Measurements from ENCODE around the gene ZNF628.

The ZNF628 gene

DNA sequence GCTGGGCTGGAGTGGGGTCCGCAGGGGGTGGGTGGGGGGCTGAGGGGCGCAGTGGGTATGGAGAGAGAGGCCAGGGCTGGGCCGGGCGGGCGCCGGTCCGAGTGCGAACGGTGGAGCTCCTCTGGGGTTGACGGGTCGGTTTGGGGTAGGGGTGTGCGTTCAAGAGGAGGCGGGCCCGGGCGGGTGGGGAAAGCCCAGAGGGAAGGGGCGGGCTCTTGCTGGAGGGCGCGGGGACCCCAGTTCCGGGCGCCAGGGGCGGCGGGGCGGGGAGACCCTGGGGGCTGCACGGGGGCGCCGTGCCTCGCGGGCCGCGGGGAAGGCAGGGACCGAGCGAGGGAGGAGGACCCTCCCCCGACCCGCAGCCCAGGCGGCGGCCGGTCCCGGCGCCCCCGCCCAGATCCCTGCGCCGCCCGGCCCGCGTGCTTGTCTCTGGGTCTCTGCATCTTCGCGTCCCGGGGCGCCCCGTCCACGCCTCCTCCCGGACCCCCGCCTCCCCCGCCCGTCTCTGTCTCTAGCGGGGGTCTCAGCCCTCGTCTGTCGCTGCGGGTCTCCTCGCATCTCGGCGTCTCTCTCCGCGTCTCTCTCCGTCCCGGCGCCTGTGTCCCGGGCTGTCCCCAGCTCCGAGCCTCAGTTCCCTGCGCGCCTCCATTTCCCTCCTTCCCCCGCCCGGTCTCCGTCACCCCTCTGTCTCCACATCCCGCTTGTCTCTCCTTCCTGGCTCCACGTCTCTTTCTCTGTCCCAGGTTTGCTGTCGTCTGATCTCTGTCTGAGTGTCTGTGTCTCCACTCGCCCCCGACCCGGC is 25.1 kb upstream of the ZNF628 start:
- no peak for DNase-seq

DNA sequence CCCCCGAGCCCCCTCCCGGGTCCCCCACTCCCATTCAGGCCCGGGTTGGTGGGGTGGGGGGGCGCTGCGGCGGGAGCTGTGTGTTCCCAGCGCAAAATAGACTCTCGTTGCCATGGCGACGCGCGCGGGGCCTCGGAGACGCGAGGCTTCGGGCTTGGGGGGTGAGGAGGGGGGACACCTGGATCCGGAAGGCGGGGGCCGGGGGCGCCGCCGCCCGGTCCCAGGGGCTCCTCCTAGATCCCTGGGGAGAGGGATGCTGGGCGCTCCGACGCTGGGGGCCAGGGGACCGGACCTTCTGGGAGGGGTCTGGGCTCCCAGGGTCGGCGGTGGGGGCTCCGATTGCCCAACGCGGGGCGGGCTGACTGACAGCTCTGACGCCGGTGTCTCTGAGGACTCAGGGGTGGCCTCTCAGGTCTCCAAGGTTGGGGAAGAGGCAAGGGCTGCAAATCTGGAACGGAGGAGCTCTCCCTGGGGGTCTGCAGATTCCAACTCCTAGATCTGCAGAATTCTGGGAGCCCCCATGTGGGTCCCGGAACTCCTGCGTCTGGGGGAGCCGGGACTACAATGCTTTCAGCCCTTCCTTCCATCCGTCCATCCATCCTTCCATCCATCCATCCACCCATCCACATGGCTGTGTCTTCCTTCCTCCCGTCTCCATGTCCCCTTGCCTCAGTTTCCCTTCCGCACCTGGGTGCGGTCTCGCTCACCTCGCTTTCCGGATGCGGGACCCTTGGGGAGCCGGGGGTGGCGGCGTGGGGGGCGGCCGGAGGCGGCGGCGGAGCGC is 24.3 kb upstream of the ZNF628 start:
- DNase-seq = no peak

DNA sequence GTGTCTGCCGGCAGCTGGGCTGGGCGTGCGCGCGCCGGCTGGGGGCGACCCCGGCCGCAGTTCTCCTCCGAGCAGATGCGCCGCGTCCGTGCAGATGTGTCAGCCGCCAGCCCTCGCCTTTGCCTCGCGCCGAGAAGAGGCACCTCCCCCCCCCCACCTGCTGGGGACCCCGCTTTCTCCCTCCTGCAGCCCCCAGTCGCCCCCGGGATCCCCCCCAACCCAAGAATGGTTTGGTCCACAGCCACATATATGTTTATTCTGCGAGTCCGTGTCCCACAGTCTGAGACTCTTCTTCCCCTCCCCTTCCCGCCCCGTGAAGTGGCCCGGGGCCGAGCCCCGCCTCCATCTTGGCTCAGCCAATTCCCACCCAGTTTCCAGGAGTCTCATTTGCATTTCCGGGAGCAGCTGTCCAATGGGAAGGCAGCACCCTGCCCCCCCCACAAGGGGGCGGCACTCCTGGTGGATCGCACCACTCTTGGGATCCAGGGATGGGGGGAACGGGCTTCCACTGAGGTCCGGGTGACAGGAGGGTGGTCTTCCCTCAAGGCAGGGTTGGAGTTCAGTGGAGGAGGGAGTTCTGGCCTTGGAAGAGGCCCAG is 23.6 kb upstream of the ZNF628 start:
- no peak for DNase-seq

DNA sequence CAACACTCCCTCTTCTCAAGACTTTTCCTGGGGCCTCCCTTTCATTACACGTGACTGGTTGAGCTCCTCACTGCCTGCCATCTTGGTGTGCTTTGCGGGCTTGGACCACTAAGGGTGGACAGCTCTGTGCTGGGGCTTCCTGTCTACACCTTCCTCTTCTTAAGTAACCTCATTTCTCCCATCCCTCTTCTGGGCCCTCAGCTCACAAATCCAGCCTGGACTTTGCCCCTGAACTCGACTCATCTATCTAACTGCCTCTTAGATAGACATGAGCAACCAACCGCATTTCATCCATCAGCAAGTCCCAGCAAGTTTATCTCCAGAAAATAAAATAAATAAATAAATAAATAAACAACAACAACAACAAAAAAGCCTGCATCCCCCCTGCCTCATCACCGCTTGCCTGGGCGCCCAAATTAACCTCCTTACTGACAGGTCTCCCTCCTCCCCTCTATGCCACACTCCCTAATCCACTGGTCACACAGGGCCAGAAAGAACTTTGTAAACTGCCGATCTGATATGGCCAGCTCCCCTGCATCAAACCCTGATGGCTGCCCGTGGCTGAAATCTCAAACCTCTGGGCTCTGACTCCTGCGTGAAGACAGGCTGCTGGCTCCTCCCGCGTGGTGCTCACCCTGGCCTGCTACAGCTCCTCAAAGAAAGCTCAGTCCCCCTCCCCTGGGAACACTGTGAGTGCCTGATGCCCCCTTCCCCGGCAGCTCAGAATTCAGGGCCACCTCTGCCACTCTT is 22.7 kb upstream of the ZNF628 start:
- DNase-seq = no peak

DNA sequence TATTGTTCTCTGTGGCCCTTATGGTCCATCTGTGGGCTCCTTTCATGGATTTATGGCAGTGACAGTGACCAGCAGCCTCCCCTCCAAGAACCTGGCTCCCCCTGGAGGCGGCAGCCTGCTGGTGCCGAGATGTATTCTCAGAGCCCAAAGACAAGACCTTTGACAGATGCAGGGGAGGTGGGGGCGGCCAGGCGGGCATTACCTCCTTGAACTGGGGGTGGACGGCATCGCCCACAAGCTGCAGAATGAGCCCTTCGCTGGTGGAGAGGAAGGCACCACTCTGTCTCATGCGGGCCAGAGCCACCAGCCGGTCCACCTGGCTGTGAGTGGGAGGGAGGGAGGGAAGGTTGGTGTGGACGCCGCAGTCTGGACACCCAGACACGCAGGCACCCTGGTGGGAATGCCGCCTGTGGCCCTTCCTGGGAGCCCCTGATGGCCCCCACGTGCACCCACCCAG is 21.6 kb upstream of the ZNF628 start:
- peak in 1 of 2 donors; percentile 45 for DNase-seq

DNA sequence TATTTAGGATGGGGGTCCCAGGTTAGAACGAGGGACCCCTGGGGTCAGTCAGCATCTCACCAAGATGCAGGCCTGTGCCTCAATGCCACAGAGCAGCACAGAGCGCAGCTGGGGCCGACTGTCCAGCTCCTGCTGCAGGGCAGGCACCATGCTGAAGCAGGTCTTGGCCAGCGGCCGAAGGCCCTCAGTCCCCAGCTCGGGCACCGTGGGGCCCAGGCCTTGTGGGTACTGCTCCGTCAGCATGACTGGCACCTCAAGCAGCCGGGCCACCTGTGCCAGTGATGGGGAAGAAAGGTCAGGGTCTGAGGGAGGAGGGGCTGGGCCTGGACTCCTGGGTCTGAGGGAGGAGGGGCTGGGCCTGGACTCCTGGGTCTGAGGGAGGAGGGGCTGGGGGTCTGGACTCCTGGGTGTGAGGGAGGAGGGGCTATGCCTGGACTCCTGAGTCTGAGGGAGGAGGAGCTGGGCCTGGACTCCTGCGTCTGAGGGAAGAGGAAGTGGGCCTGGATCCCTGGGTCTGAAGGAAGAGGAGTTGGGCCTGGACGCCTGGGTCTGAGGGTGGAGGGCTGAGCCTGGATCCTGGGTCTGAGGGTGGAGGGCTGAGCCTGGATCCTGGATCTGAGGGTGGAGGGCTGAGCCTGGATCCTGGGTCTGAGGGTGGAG is 20.7 kb upstream of the ZNF628 start:
- DNase-seq = no peak

DNA sequence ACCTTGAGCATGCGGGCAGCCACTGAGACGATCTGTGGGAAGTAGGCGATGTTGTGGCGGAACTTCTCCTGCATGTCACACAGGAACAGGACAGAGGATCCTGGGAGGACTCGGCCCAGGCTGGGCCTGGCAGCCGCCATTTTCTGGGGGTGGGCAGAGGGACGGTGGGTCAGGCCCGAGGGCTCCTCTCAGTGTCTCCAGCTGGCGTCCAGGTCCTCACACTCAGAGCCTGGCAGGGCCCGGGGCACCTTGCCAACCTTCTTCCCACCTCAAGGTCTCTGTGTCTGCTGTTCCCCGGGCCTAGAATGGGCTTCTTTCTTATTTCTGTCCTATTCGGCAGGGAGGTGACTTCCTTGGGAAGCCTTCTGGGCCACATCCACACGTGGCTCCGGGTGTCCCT is 20.1 kb upstream of the ZNF628 start:
- no peak for DNase-seq

DNA sequence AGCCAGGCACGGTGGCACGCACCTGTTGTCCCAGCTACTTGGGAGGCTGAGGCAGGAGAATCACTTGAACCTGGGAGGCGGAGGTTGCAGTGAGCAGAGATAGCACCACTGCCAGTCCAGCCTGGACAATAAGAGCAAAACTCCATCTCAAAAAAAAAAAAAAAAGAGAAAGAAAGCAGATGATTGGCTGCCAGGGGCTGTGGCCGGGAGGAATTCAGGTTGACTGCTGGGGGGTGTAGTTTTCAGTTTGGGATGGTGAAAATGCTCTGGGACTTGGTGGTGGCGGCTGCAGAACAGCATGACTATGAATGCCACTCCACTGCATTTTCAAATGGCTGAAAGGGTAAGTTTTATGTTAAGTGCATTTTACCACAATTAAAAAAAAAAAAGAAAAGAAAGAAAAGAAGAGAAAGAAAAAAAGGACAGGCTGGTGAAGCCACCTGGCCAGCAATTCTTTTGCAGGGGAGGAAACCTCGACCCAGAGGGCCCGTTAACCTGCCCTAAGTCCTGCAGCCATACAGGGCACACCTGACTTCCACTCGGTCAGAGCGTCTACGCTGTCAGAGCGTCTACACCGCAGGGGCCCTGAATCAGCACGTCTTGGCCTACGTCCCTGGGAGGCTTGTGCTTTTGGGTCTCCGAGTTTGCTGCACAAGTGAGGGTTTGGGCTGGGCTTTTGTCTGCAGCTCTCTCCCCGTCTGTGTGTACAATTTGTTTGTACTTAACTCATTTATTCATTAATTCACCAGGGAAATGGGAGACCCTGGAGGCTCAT is 18.5 kb upstream of the ZNF628 start:
- no peak for DNase-seq

DNA sequence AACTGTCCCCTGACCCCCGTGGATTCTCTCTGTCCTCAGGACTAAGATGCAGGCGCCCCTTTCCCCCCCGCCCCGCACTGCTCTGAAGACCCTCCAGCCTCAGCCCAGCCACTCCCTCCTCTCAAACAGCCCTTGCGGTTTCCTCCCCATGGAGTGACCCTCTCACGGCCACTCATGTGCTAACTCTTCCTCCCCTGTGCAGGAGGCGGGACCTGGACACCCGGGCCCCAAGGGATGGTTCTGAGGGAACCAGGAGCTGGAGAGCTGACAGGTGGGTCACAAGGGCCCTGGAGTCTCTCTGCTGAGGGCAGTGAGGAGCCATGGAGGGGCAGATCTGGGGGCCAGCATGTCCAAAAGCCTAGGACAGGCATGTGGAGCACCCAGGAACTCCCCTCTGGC is 16.9 kb upstream of the ZNF628 start:
- DNase-seq = no peak

DNA sequence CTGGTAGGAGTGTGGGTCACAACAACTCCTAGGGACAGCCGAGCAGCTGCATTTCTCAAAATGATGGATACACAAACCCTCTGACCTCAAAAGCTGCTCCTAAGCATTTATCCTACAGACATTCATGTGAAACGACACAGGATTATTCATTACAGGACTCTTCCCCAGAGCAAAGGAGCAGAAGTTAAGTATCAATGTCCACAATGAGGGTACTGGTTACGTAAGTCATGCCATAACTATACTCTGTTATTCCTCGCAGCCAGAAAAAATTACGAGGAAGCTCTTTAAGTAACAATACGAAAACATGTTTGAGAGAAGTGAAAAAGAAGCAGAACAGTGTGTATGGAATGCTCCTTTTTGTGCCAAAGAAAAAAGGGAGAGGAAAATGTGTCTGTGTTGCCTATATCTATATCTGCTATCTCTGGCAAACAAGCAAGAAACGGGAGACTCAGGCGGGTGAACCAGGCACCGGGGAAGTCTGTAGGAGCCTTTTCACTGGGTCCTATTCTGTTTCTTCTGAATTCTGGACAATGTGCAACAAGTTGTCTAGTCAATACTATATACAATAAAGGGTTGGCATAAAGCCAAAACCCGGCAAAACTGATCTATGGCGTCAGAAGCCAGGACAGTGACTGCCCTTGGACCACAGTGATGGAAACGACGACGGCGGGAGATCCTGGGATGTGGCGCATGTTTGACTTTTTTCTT is 16.3 kb upstream of the ZNF628 start:
- no peak for DNase-seq

DNA sequence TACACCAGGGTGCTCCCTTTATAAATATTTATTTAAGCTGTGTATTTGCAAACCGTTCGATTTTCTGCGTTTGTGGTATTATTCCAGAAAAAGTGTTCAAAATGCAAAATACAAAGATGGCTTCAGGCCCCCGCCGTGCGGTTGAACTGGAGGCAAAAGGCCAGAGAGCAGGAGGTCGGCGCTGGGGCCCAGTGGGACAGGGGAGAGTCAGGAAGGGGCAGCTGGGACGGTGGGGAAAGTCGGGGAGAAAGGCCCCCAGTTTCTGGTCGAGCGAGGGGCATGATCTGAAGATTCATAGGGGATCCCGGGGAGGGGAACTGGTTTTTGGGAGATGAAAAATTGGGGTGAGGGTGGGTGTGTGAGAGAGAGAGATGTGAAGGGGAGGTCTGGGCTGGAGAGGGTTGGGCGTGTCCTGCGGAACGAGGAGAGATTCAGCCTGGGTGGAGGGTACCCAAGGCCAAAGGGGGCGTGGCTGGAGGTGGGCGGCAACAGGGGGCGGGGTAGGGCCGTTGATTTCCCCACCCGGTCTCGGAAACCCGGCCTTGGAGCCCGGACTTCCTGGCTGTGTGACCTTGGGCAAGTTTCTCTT is 15.7 kb upstream of the ZNF628 start:
- DNase-seq = no peak

DNA sequence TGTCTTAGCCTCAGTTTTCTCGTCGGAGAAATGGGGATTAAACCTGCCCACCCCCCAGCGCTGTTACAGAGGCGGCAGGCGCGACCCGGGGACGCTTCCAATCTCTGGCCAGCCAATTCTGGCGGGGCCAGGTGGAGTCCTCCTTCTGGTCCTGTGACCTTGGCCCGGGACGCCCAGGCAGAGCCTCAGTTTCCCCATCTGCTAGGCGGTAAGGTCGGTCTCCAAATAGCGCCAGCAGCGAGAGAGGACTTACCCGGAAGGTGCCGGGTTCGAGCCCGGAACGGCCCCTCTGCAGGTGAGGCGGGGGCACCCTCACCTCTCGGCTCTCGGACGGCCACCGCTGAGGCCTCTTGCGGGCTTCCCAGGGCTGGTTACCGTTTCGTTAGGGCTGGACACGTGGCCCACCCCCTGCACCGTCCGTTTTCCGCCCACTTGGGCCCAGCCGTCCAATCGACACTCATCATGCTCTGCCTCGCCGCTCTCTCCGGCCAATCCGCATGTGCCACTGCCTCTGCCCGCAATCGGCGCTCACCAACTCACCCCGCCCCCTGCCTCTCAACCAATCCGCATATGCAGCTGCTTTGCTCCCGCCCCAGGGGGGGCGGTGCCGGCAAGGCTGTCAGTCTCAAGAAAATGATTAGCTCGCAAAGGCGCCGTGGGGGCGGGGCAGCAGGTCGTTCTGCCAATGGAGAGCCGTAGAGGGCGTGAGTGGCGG is 15.0 kb upstream of the ZNF628 start, which contains the start of gene ISOC2:
Gene ISOC2, minus strand, starts transcription at position 384 of the 715 bp plus-strand sequence. CDS start 5,156 bp downstream, outside the sequence.
- DNase-seq = peak; percentile 69 to 99

DNA sequence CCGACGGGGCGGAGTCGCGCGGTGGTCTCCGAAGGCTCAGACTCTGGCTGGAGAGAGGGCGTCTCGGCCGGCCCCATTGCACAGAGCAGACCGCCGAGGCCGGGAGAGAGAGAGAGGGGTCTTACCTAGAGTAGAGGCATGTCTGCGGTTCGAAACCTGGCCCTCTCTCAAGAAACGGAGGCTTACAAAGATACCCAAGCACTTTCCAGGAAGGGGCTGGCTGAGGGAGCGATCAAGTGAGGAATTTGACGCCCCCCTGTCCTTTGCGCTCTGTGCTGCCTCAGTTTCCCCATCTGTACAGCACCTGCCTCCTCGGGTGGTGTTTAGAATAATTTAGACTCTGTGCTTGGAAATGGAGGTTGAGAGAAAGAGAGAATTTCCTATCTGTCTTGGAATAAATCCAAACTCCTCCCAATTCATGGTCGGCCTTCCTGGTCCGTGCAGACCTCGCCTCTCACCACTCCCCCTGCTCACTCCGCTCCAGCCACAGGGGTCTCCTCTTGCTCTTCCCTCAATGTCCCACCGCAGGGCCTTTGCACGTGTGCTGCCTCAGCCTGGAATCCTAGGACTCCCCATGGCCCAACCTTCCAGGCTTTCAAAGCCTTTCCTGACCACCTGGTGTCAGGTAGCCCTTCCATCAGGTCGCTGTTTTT is 14.3 kb upstream of the ZNF628 start:
- no peak for DNase-seq

DNA sequence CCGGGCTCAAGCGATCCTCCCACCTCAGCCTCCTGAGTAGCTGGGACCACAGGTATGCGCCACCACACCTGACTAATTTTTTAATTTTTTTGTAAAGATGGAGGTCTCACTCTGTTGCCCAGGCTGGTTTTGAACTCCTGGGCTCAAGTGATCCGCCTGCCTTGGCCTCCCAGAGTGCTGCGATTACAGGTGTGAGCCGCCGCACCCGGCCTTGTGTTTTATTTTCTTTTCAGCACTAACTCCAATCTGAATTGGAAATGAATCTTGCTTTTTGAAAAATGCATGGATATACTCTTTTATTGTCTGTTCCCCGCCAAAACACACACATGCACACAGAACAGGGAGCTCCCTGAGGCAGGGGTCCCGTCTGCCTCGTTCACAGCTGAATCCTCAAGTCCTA is 13.7 kb upstream of the ZNF628 start:
- DNase-seq = no peak

DNA sequence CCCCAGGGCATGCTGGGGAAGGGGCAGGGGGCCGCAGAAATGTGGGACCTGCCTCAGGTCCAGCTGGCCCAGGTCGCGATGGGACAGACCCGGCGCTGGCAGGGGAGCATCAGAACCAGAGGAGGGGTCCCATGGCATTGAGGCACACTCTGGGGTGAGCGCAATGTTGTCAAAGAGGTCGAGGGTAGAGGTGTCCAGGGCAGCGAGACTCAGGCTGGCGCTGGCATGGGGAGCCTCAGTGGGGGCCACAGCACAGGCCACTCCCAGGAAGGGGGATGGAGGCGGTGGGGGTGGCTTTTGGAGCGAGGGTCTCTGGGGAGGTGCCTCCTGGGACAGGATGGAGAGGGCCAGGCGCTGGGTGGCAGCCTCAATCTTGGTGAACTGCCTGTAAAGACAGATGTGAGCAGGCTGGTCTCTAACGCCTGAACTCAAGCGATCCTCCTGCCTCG is 12.8 kb upstream of the ZNF628 start:
- DNase-seq = no peak

DNA sequence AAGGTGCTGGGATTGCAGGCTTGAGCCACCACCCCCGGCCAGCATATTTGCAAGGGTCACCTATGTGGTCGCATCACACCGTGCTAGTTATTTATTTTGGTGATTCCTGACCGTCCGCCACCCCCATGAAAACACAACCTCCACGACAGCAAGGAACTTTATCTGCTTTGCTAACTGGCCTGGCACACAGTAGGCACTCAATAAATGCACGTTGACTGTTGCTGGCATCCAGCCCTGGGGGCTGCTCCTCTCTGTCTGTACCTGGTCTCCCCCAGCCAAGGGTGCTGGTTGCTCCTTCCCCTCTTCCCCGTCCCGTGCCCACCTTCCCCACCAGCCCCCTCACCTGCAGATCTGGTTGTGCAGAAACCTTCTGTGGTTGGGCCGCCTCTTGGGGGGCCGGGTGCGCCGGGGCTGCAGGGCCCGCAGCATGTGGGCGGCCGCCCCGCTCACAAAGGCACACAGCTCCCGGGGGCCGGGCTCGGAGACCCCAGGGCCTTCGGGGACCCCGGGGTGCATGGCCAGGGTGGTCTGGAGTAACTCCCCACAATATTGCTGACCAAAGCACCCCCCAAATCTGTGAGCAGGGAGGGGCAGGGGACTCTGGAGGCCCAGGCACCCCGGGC is 12.3 kb upstream of the ZNF628 start:
- DNase-seq = no peak

DNA sequence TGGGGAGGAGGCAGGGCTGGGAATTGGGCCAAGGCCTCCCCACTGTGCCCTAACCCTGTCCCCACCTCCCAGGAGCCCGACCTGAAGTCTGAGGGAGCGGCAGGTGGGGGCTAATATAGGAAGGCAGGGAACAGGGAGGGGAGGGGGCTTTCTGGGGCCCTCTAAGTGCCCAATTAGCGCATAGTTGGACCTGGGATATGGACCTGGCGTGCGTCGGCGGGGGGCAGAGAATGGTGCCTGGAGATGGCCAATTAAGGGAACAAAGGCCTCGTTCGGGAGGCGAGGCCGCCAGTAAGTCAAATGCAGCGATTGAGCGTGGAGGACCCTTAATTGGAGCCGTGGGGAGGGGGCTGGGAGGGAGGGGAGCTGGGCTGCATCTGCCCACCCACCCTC is 11.8 kb upstream of the ZNF628 start, which contains the start of gene C19orf85:
Gene C19orf85, minus strand, starts transcription at position 90 of the 393 bp plus-strand sequence. CDS start 197 bp downstream, outside the sequence.
- DNase-seq = no peak

DNA sequence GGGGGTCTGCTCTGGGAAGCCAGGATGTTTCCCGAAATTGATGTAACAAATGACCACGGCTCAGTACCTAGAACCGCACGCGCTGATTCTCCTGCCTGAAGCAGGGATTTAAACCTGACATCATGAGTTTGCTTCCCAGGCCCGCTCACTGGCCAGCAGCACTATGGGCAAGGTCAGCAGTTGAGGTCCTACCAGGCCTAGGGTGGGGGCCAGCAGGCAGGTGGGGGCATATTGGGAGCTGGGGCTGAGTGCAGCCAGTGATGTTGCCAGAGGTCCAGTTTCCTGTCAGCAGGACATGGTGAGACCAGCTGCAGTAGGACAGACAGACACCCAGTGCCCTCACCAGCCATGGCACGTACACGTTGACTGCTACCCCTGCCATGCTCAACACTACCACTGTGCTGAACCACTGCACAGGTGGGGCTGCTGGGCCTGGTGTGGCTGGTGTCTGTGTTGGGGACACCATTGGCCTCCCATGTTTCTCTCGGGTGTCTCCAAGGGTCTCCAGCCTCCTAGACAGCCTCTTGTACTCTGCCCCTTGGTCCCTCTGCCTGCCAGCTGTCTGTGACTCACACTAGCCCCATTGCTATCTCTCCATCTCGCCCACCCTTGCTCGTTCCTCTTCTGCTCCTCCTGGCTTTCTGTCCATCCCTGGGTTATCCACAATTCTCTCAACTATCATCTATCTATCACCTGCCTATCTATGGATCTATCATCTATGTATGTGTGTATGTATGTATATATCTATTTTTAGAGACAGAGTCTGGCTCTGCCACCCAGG is 10.8 kb upstream of the ZNF628 start:
- DNase-seq = peak in 1 of 2 donors; percentile 33
